Renal cortical epithelial cell (primary cell): ENCODE measurements around the gene KPNA4. TPM values are rescaled to one million over a fixed set of nuclear protein-coding genes. Genes with fewer than 3 reads are reported as not detected.
"Not testable (repeated sequence)": the region's sequence is repeated elsewhere in the genome, so short reads cannot be mapped to it uniquely, and the experiment has no call there.

ENCODE experiments used
- DNase-seq: peaks from one replicate; pipeline ENCODE4 v3.0.0-alpha.2; 2011; ENCODE audit warnings: low read depth
- total RNA-seq: library from RNA; depleted of rRNA; stranded (reverse); fragments of >200 nt; gene quantifications from 2 replicates; pipeline ENCODE4 v1.2.3, GENCODE V29; 2014

Gene KPNA4, protein sequence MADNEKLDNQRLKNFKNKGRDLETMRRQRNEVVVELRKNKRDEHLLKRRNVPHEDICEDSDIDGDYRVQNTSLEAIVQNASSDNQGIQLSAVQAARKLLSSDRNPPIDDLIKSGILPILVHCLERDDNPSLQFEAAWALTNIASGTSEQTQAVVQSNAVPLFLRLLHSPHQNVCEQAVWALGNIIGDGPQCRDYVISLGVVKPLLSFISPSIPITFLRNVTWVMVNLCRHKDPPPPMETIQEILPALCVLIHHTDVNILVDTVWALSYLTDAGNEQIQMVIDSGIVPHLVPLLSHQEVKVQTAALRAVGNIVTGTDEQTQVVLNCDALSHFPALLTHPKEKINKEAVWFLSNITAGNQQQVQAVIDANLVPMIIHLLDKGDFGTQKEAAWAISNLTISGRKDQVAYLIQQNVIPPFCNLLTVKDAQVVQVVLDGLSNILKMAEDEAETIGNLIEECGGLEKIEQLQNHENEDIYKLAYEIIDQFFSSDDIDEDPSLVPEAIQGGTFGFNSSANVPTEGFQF
- total RNA-seq, result 32.3 and 36.7 TPM in 2 replicates

DNA sequence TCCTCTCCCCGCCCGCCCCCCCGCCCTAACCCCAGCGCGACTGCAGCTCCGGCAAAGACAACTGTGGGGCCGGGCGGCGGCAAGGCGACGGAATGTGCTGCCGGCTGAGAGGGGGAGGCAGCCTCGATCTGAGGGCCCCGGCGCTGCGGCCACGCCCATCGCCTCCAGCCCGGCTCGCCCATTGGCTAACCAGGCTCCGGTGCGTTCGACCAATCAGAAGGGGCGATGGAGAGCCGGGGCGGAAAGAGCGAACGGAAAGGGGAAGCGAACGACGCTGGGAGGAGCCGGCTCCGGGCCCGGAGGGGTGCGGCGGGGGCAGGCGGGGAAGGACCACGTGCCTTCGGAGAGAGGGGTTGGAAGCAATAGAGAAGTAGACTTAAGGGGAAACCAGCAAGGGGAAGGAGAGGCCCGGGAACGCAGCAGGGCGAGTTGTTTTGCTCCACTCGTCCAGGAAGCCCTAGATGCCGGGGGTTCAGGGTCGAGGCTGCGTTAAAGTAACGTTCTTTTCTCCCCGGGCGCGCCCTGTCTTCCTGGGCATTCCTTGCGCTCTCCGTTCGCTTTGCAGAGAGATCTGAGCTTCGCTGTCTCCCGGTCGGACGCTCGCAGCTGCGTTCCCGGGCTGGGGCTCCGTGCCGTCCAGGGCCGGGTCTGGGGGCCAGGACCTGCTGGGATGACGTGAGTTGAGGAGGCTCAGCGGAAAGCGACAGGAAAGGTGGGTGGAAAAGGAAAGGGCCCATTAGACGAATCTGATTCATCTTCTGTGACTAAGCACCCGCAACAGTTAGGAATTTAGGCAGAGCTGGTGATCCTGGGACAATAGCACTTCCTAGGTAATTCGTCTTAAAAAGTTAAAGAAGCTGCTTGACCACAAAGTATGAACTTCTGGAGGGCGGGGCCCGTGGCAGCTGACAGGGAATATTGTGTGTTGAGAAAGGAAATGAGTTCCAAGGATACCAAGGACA lies at the start of gene KPNA4:
Gene KPNA4 (minus strand): TSS at position 130 of the 962 bp plus-strand sequence. CDS start 289 bp downstream, outside the sequence.
- DNase-seq, result peak; percentile 97

DNA sequence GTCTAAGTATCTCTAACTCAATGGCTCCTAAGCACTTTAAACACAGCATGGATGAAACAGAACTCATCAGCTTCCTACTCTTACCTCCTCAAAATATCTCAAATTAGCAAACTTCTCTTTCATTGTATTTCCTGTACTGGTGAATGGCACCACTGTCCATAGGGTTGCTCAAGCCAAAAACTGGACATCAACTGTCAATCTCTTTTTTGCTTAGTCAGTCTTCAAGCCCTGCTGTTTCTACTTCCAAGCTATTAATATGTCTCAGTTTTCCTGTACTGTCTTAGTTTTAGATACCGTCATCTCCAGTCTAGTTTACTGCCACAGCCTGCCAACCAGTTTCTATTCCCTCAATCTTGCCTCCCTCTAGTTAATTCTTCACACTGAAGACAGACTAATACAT lies 48.3 kb upstream of the KPNA4 start:
- DNase-seq, result no peak

DNA sequence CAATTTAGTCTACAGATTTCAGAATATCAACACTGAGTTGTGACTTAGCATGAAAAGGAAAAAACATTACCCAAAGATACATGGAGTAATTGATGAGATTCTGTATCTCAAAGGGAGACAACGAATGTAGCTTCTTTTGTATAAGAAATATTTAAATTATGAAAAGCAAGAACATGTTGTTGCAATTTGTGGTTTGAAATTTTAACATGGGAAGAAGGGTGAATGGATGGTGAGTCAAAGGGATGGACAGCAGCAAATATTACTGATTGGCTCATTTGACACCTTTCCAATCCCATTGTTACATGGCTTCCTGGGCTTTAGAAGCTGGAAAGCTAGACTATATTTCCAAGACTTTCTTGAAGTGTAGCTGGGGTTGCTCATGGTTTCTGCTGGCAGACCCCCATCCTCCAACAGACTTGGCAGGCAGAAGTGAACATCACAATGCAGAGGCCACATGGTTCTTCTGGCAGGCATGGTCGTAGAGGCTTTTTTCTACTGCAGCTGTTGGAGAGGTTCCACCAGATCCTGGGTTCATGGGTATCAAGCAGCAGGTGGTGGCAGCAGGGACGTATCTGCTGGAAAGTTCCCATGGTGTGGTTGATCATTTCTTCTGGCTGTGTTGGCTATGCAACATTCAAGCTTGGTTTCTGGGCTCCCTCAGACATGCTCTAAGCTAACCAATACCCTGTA lies 47.2 kb upstream of the KPNA4 start:
- no peak for DNase-seq

DNA sequence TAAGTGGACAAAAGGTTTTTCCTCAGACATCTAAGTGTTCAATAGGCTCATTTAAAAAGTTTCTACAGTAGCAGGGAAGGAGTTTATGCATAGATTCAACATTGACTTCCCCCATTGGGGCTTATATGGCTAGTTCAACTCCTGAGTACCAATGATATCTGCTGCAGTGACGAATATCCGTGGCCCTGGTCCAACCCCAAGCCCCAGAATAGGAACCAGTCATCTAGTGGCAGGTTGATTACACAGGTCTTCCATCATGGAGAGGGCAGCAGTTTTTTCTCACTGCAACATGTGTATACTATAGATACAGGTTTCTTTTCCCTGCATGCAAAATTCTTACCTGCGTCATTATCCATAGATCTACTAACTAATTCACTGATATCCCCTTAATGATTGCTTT lies 45.8 kb upstream of the KPNA4 start:
- no peak for DNase-seq

DNA sequence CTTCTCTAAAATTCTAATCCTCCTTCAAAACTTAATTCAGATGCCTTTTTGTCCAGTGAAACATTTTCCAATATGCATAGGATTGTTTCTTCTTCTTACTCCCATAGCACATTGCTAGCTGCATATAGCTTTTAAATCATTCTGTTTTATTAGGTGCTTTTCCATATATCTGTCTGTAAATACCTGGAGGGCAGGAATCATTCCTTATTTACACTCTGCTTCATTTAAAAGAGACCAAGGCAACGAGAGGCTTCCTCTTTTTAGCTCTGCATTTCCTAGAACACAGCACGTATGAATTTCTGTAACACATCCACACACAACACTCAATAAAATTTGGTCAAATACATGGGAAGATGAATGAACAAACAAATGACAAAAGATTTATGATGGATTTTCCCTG lies 43.5 kb upstream of the KPNA4 start:
- no peak for DNase-seq

DNA sequence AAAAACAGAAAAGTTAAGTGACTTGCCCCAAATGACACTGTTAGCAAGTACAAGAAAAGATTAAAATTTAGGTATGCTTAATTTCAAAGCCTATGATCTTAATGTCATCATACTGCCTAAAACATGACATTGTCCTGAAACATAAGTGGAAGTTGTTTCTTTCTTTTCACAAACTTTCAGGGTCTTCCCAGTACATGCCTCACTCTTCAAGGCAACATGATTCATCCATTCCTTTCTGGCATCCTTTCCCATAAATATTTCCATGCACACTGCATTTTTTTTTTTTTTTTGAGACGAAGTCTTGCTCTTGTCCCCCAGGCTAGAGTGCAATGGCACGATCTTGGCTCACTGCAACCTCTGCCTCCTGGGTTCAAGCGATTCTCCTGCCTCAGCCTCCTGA lies 42.5 kb upstream of the KPNA4 start:
- DNase-seq, result no peak

DNA sequence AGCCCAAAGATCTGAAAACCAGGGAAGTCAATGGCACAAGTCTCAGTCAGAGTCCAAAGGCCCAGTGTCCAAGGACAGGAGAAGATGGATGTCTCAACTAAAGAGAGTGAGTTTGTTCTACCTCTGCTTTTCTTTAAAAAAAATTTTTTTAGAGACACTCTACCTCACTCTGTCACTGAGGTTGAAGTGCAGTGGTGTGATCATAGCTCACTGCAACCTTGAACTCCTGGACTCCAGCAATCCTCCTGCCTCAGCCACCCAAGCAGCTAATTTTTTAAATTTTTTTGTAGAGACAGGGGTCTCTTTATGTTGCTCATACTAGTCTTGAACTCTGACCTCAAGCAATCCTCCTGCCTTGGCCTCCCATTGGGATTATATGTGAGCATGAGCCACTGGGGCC lies 39.9 kb upstream of the KPNA4 start:
- no peak for DNase-seq

DNA sequence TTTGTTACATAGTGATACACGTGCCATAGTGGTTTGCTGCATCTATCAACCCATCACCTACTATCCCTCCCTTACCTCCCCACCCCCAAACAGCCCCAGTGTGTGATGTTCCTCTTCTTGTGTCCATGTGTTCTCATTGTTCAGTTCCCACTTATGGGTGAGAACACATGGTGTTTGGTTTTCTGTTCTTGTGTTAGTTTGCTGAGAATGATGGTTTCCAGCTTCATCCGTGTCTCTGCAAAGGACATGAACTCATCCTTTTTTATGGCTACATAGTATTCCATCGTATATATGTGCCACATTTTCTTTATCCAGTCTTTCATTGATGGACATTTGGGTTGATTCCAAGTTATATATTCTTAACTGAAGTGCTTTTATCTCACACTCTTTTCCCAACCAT lies 38.5 kb upstream of the KPNA4 start:
- DNase-seq, result not testable (repeated sequence)

DNA sequence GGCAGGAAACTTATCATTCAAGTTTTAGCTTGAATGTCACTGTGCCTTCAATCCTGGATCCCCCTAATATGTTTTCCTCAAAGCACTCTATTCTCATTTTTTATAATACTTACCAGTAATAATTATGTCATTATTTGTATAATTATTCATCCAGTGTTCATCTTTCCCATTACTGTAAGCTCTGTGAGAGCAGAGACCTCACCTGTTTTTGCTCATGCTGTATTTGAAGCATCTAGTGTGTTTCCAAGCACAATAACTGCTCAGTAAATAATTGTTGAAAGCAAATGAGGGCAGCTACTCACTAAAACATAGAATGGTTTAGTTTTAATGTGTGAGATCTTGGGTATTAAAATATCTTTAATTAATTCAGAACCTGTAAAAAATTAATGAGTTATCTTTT lies 36.9 kb upstream of the KPNA4 start:
- no peak for DNase-seq

DNA sequence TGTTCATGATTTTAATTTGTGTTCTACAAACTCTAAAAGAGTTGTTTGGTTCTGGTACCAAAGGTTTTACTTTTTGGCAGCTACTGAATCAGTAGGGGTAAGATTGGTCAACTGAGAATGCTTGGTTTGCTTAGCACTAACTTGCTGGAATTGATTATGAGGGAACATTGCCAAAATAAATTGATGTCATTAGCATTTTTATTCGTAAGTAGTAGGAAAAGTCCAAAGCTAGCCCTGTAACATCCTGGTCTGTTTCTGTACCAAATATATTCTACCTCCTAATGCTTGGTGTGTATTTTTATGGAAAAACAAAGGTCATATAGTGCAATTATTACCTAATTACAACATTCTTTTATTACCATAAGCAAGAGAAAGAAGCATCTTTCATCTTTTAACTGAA lies 35.9 kb upstream of the KPNA4 start:
- peak; percentile 68 for DNase-seq

DNA sequence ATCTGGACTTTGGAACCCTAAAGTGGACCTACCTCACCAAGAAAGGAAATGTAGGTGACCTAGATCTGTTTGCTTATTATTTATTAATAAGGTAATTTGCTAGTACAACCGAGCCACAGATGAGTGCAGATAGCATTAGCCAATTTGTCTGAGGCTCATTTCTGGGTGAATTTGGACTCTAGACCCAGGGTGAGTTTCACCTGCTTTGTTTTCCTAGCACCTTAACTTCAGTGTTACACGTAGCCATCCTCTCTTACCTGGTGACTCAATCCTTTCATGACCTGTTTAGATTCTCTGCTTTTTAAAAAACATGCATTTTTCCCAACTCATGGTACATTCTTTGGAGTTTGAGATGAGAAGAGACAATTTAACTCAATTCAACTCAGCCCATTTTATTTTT lies 33.5 kb upstream of the KPNA4 start:
- no peak for DNase-seq

DNA sequence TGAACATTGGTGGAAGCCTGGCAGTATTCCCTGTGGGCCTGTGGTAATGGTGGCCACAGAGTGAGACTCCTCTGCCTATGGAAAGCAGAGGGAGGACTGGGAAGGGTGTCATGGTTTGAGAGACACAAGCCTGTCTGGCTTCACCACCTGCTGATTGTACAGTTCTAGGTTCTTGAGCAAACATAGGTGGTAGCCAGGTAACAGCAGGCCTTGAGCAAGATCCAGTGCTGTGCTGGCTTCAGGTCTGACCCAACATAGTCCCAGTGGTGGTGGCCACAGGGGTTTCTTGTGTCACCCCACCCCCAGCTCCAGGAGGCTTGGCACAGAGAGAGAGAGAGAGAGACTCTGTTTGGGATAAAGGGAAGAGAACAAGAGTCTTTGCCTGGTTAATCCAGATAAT lies 22.7 kb upstream of the KPNA4 start:
- DNase-seq, result no peak

DNA sequence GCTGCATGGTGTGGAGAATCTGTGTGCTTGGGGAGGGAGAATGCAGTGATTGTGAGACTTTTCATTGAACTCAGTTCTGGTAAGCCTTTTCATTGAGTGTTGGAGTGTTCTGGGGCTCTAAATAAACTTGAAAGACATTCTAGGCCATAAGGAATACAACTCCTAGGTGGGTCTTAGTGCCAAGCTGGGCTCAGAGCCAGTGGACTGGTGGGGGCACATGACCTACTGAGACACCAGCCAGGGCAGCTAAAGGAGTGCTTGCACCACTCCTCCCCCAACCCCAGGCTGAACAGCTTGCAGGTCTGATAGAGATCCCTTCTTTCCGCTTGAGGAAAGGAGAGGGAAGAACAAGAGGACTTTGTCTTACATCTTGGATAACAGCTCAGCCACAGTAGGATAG lies 21.7 kb upstream of the KPNA4 start:
- DNase-seq, result no peak

DNA sequence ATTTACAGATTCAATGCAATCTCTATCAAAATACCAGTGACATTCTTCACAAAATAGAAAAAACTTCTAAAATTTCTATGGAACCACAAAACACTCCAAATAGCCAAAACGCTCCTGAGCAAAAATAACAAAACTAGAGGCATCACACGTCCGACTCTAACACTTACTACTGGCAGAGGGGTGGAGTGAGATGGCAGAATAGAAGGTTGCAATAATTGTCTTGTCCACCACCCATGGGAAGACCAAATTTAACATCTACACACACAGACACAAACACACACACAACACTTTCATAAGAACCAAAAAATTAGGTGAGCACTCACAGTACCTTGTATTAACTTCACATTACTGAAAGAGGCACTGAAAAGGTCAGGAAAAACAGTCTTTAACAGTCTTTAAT lies 21.3 kb upstream of the KPNA4 start:
- no peak for DNase-seq

DNA sequence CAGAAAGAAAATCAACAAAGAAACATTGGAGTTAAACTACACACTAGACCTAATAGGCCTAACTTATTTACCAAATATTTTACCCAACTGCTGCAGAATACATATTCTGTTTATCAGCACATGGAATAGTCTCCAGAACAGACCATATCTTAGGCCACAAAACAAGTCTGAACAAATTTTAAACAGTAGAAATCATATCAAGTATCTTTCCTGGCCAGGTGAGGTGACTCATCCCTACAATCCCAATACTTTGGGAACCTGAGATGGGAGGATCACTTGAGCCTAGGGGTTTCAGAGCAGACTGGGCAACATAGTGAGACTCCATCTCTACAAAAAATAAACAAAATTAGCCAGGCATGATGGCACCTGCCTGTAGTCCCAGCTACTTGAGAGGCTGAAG lies 18.1 kb upstream of the KPNA4 start:
- DNase-seq, result no peak

DNA sequence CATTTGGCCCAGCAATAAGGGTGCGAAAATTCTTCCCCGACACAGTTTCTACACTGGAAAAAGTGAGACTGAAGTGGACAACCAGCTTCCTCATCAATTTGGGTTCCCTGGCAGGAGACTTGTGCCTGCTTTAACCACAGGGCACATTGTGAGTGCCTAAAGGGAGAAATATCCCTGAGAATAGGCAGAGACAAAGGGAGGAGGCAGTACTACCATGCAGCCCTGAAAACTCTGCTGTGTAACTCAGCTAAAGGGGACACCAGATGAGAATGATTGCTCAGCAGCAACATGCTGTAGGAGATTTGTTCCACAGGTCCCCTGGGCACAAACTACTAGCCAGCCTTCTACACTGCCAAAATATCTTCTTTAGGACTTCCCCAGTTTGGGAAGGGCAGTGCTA lies 15.6 kb upstream of the KPNA4 start:
- no peak for DNase-seq

DNA sequence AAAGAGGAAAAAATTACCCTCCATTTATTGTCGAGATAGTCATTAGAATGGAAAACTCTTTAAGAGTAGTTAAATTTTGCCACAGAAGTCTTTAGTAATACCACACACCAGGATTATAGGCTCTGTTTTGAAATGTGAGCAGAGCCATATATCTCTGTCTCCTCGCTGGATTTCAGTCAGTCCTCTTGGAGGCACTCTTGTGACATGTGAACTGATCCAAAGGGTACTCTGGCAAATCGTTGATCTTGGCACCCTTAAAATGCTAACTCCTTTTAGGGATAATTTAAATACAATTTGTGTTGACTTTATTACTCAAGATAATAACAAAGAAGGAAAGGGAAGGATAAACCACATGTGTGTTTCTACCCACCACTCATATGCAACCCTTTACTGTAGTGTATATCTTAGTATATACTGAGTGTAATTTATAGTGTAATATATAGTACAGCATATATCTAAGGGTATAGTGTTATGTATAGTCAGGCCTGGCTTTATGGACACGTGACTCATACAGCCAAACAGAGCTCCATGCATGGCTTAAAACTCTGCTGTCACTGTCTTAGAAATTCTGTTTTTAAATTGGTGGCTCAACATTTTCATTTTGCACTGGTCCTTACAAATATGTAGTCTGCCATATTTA lies 12.3 kb upstream of the KPNA4 start:
- peak; percentile 70 for DNase-seq

DNA sequence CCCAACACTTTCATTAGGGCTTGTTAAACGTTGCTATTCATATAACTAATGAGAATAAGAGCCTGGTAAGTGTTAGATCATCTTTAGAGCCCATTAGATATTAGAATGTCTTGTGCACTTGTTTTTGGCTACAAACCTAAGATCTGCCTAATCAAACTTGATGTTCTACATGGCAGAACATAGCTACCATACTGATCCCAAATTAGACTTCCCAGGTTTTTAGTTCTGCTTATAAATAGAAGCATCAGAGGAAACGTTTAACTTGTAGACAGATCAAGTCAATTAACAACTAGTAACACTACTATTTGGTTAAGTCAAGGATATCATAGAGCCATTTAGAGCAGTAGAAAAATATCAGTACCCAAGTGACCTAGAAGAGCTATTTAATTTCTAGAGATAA lies 11.7 kb upstream of the KPNA4 start:
- no peak for DNase-seq

DNA sequence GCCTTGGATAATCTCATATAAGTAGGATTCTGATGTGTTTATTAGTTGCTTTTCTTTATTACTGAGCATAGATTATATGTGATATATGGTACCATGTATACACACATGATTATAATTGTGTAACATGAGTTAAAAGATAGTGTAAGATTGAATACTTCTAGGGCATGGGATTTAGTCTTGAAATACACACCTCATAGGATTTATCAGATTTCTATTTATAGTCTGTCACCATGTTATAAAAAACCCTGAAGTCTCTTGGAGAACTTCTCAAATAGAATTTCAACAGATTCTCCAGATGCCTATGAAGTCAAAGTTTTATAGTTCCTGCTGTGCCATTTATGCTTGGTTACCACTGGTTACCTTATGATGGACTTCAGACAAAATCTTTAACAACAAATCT lies 11.2 kb upstream of the KPNA4 start:
- no peak for DNase-seq

DNA sequence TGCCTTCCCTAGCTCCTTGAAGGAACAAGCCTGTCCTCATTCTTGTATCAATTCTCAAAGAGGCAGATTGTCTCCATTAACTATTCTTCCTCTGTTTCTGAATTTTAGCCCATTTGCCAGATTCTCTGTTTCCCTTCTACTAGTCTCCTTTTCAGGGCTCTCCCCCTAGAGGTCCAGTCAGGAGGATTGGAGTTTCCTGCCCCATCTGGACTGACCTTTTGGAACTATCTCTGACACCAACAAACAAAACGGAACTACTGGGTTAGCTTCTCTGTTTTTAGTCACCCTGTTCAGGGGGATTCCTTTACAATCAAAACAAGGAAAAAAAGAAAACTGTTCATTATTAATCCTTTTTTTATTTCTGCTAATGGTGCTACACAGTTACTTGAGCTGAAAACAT lies 10.2 kb upstream of the KPNA4 start:
- no peak for DNase-seq

DNA sequence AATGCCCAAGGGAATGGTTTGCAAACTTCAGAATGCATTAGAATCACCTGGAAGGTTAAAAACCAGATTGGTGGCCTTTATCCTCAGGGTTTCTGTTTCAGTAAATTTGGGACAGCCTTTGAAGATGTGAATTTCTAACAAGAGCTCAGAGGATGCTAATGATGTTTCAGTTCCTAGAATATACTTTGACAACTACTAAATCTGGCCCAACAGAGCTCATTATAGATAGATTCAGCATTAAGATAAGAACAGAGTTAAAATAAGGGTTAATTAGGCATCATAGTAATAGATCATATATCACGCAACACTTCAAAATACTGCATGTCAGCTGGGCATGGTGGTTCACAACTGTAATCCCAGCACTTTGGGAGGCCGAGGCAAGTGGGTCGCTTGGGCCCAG lies 9.3 kb upstream of the KPNA4 start:
- no peak for DNase-seq
